Fibroblast of upper back skin (primary cell): Measurements from ENCODE around the gene PRSS23.
"Not testable (repeated sequence)": the region's sequence is repeated elsewhere in the genome, so short reads cannot be mapped to it uniquely, and the experiment has no call there.

ENCODE experiments used
- DNase-seq: peaks from one replicate; pipeline ENCODE4 v3.0.0-alpha.2; 2013

The PRSS23 gene, protein sequence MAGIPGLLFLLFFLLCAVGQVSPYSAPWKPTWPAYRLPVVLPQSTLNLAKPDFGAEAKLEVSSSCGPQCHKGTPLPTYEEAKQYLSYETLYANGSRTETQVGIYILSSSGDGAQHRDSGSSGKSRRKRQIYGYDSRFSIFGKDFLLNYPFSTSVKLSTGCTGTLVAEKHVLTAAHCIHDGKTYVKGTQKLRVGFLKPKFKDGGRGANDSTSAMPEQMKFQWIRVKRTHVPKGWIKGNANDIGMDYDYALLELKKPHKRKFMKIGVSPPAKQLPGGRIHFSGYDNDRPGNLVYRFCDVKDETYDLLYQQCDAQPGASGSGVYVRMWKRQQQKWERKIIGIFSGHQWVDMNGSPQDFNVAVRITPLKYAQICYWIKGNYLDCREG

DNA sequence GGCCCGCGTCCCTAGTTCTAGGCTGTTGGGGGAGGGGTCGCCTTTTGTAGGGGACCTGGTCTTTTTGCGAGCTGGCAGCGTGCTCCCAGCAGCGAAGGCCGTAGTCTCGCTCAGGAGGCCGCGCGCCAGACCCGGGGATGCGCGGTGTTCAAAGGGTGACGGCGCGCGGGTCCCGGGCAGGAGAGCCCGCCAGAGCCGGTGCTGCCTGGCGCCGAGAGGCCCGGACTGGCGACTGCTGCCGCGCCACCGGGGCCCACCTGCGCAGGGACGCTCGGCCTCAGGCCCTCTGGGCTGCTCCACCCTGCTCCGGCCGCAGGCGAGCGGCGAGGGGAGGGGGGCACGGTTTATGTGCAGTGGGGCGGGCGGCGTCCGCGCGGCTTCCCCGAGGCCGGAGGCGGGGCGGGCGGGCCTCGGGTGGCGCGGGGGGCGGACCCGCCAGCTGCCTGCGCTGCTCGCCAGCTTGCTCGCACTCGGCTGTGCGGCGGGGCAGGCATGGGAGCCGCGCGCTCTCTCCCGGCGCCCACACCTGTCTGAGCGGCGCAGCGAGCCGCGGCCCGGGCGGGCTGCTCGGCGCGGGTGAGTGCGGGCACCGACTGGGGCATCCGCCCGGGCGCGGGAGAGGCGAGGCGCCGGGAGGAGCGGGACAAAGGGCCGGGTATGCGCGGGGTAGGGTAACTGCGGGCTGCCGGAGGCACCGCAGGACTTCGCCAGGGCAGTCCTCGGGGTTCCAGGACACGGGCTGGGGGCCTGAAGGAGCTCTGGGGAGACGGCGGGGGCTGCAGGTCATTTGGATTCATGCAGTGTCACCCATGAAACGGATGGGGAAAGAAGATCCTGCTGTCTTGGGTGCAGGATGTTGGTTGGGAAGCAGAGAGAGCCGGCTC lies at the start of gene PRSS23:
TSS of gene PRSS23 (plus strand) at position 467 of the 884 bp plus-strand sequence. CDS start 7,102 bp downstream, outside the sequence.
- peak; percentile 57 for DNase-seq

DNA sequence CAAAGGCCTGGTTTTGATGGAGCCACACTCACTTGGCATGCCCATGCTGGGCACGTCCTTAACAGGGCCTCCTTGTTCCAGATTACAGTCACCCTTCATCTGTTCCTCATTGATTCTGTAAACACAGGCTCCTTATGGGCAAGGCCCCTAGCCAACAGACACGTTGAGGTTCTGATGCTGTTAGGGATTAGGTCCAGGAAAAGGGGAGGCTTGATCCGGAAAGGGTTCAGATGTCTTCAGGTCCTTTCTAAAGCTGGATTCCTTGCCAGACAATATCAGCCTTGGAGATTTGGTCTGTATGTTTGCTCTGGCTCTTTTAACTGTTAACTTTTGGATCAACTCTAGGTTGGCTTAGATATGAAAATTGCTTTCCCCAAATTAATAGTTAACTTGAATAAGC lies 46.9 kb upstream of the PRSS23 start:
- DNase-seq = no peak

DNA sequence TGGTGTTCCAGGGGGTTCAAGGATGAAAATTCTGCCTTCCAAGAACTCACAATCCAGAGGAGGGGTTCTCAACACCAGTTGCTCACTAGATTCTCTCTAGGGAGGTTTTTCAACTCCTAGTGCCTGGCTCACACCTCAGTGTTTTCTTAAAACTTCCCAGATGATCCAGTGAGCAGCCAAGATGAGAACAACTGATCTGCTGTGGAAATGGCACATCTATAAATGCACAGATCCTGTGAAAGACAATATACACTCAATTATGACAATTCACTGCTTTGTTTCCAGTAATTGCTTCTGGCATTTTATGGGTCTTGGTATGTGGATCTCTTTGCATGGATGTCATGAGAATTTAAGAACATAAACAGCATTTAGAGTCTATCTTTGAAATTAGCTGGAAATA lies 45.2 kb upstream of the PRSS23 start:
- DNase-seq = no peak

DNA sequence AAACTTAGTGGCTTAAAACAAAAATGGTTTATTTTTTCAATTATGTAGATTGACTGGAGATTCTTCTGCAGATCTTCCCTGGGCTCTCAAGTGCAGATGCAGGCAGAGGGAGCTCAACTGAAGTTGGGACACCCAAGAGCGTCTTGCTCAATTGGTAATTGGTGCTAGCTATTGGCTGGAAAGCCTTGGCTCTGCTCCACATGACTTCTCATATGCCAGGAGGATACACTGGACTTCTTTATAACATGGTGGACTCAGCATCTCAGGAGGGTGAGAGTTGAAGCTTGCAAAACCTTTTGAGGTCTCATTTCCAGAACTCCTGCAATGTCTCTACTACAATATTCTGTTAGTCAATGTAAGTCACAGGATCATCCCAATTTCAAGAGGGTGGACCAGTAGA lies 42.2 kb upstream of the PRSS23 start:
- no peak for DNase-seq

DNA sequence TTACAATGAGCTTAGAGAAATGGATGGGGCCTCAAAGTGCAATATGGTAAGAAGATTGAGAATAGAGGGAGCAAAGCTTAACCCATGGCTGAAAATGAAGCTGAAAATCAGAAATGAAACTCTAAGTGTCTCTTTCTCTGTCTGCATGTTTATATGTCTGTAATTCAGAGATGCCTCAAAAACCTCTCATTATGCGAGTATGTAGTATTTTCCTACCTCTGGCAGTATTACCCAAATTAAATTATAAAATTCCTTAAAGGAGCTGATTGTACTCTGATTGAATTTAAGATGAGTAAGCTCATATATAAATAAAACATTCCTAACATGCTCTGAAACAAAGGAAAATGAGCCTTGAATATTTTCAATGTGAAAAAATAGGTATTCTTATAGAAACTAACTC lies 39.8 kb upstream of the PRSS23 start:
- no peak for DNase-seq

DNA sequence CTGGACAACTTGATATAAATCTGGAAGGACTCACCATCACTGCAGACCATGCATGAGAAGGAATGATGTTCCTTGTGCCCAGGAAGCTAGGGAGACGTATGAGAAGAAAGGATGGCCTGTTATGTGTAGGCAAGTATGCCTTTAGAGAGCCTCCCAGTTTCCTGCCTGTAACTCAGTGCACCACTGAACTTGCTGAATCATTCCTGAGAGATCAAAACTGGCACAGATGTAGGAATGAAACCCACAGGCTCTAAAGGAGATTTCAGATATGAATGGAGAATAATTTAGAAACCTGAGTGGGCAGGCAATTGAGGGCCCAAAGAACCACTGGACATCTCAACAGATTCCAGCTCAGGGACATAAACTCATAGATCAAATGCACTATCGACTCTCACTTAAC lies 38.4 kb upstream of the PRSS23 start:
- DNase-seq = peak; percentile 76

DNA sequence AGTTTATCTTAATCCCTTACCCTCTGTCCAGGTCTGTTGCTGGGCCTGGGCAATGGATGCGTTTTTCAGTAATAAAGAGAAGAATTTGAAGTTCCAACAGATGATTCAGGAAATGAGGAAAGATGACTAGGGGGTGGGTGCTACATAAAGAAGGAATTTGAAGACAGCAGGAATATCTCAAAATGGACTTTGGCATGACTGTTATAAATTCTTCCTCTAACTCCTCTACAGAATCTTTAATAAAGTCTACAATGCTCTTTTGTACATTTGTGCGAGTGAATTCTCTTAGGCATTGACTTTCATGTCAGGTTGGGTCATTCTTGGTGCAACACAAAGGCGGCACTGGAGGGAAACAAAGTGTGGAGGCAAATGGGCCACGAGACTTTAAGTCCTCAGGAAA lies 35.1 kb upstream of the PRSS23 start:
- peak; percentile 58 for DNase-seq

DNA sequence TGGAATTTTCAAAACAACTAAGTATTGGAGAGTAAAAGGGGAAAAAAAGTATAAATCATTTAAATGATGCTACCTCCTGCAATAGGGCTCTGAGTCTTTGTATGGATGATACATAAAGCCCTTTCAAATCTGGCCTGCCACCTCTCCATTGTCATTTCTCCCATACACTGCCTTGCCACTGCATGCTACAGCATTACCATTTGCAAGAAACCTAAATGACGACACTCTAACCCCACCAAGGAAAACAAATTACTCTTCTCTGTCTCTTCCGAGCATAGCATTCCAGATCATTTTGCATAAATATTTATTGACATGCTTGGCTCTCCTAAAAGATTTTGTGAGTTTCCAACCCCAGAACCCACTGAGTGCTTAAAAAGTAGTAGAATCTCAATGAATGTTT lies 34.5 kb upstream of the PRSS23 start:
- DNase-seq = no peak

DNA sequence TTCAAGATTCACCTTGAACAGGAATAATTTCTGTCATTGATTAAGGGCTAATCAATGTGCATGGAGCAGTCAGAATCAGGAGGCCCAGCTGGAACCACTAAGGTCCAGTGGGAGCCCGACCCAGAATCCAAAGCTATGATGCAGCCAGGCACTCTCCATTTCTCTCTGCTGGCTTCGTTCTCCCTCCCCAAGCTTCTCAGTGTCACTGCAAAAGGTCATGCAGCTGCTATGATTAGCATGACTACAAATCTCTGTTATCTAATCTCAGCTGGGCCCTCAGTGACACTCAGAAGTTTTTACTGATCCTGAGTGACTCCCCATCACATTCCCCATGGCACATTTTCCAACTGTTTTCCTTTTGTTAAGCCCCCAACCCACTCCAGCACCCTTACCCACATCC lies 31.1 kb upstream of the PRSS23 start:
- no peak for DNase-seq

DNA sequence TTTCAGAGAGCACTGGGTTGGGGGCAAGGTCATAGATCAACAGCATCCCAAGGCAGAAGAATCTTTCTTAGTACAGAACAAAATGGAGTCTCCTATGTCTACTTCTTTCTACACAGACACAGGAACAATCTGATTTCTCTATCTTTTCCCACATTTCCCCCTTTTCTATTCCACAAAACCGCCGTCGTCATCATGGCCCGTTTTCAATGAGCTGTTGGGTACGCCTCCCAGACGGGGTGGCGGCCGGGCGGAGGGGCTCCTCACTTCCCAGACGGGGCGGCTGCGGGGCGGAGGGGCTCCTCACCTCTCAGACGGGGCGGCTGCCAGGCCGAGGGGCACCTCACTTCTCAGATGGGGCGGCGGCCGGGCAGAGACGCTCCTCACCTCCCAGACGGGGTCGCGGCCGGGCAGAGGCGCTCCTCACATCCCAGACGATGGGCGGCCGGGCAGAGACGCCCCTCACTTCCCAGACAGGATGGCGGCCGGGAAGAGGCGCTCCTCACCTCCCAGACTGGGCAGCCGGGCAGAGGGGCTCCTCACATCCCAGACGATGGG lies 29.8 kb upstream of the PRSS23 start:
- DNase-seq = not testable (repeated sequence)

DNA sequence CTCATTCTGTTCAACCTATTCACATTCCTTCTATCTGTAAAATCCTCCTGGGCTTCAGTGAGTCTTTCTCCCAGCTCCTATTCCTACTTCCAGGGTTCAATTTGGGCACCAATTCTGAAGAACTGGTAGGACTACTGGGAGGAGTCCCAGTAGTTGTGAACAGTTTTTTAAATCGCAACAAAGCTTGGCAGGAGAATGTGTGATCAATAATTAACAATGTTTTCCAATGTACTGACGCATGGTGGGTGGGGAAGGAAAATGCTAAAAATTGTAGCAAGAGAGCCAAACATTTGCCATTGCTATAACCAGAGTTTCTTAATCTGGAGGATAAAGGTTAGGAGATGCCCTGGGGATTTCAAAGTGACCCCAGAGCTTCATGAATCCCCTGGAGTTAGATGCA lies 27.3 kb upstream of the PRSS23 start:
- DNase-seq = no peak

DNA sequence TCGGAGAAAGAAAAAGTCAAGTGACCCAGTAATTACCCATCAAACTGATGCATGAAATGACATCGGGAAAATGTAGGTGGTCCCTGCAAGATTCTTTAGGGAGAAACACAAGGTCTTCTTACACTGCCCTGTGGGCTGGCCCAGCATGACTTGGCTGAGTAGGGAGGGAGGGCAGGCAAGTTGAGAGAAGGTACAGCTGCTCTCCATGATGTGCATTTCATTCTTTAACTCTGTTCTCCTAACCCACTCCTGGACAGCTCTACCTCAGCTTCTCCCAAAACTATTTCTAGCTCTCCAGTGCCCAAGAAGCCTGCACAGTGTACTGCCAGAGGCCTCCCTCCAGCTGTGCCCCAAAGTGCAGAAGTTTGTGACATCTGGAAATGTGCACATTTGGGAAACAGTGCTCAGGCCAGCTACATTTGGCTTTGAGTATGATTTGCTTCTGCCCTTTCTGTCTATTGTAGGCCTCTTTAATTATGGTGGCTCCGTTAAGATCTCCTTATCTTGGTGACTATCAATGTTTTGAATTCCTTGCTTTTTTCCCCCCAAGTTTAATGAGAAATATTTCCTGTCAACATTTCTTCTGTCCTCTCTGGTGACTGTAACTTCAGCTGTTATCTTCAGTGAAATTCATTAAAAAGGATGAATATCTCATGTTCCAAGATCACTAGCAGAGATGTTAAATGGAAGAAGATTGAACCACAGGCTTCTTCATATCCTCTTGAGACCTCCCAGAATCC lies 26.7 kb upstream of the PRSS23 start:
- DNase-seq = no peak

DNA sequence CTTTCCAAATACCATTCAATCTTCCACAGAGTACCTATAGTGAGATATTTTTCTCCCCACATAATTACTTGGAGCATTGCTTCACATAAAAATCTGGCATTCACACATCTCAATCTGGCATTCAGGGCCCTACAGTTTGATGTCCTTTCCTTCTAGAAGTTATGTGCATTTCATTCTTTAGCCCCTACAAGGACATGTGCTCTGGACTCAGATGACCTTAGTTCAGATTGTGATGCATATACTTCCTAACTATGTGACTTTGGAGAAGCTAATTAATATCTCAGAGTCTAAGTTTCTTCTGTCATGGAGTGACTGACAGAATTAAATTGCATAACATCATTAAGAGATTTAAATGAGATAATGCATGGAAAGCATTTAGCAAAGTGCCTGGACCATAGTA lies 25.9 kb upstream of the PRSS23 start:
- DNase-seq = no peak

DNA sequence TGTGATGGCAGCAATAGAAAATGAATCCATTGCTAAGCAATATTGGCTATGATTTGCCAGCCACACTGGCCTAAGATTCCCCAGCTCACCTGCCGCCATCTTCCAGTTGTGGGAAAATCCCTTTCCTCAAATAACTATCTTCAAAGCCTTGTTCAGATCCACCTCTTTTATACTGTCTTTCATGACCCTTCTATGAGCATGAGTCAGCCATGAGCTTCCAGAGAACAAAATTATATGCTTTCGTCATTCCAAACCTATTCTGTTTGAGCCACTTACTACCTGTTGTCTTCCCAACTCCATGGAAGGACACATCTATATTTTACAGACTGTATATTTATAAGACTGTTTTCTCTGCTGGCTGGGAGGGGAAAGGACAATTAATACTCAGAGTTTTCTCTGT lies 25.0 kb upstream of the PRSS23 start:
- DNase-seq = no peak

DNA sequence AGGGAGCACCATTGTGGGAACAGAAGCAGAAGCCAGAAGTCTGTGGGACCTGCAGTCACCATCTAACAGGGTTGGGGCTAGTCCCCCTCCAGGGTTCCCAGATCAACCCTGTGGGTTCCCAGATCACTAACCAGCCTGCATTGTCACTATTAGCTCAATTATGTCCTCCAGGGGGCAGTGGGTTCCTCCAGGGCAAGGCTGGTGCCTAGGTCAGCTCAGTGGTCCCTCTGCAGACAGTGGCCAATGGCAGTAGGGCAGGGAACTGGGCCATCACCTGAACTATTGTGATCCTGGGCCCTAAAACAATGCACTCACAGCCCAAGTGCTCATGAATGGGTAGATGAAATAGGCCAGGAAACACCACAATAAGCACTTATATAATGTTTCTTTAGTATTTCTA lies 18.8 kb upstream of the PRSS23 start:
- no peak for DNase-seq

DNA sequence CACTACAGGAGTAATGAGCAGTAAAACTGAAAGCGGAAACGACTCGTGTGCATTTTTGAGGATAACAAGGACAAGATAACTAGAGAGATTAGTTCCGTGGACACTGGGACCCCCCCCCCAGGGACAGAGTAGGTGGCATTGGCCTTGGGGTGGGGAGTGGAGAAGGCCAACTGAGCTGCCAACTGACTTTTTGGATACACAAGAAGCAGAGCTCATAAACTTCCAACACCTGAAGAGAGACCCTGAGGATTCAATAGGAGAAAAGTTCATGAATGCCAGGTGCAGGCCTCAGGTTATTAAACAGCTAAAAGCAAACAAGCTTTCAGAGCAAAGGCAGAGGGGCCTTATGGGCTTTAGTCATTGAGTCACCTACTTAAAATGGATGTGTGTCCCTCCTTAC lies 17.6 kb upstream of the PRSS23 start:
- no peak for DNase-seq

DNA sequence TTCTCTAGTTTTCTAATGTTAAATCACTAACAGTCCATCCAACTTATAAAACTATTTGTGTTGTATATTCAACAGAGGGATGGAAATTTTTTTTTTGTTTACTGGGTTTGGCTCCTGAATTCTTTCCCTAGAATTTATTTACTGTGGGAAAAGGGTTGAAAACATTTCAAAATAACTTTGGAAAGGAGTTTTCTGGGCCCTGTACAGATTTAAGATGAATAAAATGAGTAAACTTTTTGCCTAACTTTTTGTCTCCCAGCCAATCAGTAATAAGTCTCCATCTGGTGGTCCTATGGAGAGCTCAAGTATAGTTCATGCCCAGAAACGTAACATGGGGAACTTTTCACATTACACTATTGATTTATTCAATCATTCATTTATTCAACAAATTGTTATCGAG lies 16.7 kb upstream of the PRSS23 start:
- DNase-seq = no peak

DNA sequence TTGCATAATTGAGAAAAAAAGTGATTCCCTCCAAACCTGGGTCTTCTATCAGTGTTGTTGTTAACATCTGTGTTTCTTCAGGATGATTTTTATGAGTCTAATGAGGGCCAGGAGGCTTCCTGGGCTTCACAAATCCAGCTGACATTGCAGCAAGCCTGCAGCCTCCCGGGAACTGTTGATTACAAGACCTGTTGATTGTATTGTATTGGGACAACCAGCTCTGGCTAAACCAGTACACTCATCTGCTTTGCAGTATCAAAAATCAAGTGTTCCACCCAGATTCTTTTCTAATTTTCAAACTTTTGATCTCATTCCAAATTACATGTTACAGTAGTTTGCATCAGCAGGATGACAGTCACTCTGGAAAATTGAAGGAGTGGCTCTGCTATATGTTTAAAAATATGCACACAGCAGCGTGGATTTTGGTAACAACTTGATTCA lies 16.1 kb upstream of the PRSS23 start:
- DNase-seq = peak; percentile 83

DNA sequence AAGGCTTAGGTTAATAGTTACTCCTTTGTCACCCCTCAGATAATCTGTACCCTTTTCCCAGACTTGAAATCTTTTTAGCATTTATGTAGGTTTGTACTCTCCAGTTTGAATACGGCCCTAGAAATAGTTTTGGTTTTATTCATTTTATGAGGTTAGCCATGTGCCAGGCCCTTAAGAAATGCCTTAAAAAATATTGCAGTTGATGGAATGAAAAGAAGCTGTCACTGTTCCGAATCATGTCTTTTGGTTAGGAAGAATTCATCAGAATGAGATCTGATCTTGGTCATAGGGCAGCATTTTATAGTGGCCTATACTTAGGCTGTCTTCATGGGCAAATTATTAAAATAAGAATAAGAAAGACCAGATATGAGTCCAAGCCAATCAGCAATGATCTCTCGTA lies 14.8 kb upstream of the PRSS23 start:
- peak; percentile 76 for DNase-seq

DNA sequence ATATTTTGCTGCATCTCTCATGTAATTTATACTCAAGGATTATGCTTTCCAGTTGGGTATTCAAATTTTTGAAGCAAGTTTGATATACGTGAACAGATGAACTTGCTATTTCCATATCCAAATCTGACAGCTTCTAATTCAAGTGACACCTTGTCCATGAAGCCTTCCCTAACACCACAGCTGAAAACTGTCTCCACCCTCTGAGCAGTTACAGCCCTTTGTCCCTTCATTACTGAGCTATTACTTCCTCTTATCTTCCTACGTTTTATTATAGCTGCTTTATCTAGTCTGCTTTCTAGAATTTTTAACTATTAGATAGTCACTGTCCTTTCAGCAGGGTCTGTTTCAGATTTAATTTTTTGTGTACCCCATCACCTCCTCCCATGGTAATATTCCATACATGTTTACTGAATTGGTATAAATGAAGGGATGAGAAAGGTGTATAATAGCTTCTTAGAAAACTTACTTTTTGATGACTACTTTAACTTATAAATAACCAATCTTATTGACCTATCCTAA lies 13.3 kb upstream of the PRSS23 start:
- no peak for DNase-seq

DNA sequence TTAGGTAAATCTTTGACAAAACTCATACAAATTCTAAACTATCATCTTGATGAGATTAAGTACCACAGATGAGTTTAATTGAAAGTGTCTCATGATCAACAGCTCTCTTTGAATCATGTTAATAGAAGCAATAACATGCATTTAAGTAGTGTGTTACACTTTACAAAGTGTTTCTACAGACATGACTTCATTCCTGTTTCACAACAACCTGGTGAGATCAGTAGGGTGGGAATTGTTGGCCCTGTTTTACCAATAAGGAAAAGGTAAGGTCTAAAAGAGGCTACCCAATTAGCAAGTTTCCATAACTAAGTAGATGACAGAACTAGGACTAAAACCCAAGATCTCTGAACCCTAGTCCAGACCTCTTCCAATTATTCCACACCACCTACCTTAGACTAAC lies 12.7 kb upstream of the PRSS23 start:
- no peak for DNase-seq

DNA sequence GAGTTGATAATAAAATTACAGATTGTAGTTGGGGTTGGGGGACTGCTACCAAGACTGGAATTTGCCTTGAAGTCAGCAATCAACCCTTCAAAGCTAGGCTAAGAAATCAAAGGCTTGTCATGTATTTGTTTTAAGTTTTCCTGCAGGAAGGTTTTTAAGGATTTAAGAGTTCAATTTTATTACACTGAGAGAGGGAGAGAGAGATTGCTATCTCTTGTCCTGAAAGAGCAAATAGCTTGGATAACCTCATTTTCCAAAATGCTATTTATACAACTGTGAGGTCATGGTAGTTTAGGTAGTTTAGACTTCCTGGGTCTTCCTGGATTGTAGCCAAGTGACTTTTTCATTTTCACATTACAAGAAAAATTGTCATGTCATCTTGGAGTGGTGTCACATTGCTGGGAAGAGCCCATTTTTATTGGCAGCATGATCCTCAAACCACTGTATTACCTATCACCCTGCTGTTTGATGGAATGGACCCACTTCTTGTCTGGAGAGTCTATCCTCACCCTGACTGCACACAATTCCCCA lies 10.1 kb upstream of the PRSS23 start:
- DNase-seq = no peak
